Chondrocyte (in vitro differentiated cells): ENCODE results near the gene S100Z. TPM values are rescaled to one million over a fixed set of nuclear protein-coding genes. Genes with fewer than 3 reads are reported as not detected.
"Not testable (repeated sequence)": the region's sequence is repeated elsewhere in the genome, so short reads cannot be mapped to it uniquely, and the experiment has no call there.

Source experiments
- DNase-seq: peaks from one replicate; pipeline ENCODE4 v3.0.0; 2021; ENCODE audit warnings: mixed read lengths, low spot score
- H3K27ac Mint-ChIP-seq: one replicate; pipeline ENCODE4 v1.8.0; 2021; ENCODE audit warnings: mild to moderate bottlenecking, moderate library complexity, mixed read lengths; ENCODE audit not compliant: unreplicated experiment
- H3K27me3 Mint-ChIP-seq: 2 replicates; pipeline ENCODE4 v1.8.0; 2021; ENCODE audit warnings: low read depth, mixed read lengths
- H3K36me3 Mint-ChIP-seq: 2 replicates; pipeline ENCODE4 v1.8.0; 2021; ENCODE audit warnings: low read depth, mixed read lengths
- H3K4me1 Mint-ChIP-seq: 2 replicates; pipeline ENCODE4 v1.8.0; 2021; ENCODE audit warnings: low read depth, mild to moderate bottlenecking, mixed read lengths
- H3K4me3 Mint-ChIP-seq: one replicate; pipeline ENCODE4 v1.8.0; 2021; ENCODE audit warnings: mild to moderate bottlenecking, moderate library complexity, mixed read lengths; ENCODE audit not compliant: unreplicated experiment
- H3K9me3 Mint-ChIP-seq: 2 replicates; pipeline ENCODE4 v1.8.0; 2021; ENCODE audit warnings: low read depth, mixed read lengths
- total RNA-seq: library from RNA; stranded (reverse); gene quantifications from 3 replicates; pipeline ENCODE4 v1.2.1, GENCODE V29; 2021
- TF ChIP-seq, protein P1 (sequence below): fragments of 200-600 bp; sonication (generic); IDR thresholded peaks from 2 replicates; pipeline ENCODE4 v1.5.0; 2021; ENCODE audit warnings: antibody characterized with exemption, mild to moderate bottlenecking, moderate library complexity

The S100Z gene
- total RNA-seq, 1 donor from 2014 or later: not detected

DNA sequence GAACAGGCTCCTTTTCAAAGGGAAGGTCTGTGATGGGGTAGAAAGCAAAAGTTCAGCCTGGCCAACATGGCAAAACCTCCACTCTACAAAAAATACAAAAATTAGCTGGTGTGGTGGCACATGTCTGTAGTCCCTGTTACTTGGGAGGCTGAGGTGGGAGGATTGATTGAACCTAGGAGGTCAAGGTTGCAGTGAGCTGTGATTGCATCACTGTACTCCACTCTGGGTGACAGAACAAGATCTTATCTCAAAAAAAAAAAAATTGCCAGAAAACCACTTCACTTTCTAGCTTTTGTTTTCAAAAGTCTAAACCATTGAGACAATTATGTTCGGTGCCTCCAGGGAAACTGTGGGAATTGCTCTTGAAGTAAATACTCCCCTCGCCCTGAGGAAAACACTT, 43.5 kb downstream of the S100Z start:
- Mint-ChIP-seq H3K27me3 (peaks cover 30% of the 10 kb centered on the region), H3K4me3 (no peak overlapping the region), H3K27ac (no peak overlapping the region), H3K4me1 (no peaks in the 10 kb centered on the region), H3K36me3 (peaks cover 4% of the 10 kb centered on the region), H3K9me3 (peaks cover 11% of the 10 kb centered on the region)
- DNase-seq: no peak
- TF ChIP-seq, protein P1, sequence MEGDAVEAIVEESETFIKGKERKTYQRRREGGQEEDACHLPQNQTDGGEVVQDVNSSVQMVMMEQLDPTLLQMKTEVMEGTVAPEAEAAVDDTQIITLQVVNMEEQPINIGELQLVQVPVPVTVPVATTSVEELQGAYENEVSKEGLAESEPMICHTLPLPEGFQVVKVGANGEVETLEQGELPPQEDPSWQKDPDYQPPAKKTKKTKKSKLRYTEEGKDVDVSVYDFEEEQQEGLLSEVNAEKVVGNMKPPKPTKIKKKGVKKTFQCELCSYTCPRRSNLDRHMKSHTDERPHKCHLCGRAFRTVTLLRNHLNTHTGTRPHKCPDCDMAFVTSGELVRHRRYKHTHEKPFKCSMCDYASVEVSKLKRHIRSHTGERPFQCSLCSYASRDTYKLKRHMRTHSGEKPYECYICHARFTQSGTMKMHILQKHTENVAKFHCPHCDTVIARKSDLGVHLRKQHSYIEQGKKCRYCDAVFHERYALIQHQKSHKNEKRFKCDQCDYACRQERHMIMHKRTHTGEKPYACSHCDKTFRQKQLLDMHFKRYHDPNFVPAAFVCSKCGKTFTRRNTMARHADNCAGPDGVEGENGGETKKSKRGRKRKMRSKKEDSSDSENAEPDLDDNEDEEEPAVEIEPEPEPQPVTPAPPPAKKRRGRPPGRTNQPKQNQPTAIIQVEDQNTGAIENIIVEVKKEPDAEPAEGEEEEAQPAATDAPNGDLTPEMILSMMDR: no peak

DNA sequence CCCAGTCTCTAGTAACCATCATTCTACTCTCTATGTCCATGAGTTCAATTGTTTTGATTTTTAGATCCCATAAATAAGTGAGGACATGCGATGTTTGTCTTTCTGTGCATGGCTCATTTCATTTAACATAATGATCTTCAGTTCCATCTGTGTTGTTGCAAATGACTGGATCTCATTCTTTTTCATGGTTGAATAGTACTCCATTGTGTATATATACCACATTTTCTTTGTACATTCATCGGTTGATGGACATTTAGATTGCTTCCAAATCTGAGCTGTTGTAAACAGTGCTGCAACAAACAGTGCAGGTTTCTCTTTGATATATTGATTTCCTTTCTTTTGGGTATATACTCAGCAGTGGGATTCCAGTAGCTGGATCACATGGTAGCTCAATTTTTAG, 46.4 kb downstream of the S100Z start:
- peaks cover 29% of the 10 kb centered on the region for H3K27me3 Mint-ChIP-seq
- peaks cover 13% of the 10 kb centered on the region for H3K36me3 Mint-ChIP-seq
- peaks cover 37% of the 10 kb centered on the region for H3K9me3 Mint-ChIP-seq
- H3K4me1 Mint-ChIP-seq: no peaks in the 10 kb centered on the region
- H3K4me3 Mint-ChIP-seq: no peak overlapping the region
- TF ChIP-seq, protein P1: no peak
- no peak for DNase-seq
- H3K27ac Mint-ChIP-seq: no peak overlapping the region

DNA sequence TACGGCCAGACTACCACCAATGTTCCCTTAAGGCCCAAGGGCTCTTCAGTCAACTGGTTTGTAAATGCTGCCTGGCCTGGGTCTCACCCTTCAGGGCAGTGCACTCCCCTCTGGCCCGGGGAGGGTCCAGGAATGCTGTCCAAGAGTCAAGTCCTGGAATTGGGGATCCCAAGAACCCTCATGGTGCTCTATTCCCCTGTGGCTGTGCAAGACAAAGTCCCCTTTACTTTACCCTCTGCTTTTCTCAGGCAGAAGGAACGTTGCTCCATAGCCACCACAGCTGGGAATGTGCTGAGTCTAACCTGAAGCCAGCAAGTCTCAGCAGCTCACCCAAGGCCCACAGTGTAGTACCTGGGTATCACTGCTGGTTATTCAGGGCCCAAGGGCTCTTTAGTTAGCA, 51.7 kb downstream of the S100Z start:
- Mint-ChIP-seq H3K4me3 (no peak overlapping the region), H3K9me3 (peaks cover 39% of the 10 kb centered on the region), H3K27me3 (no peaks in the 10 kb centered on the region), H3K4me1 (no peaks in the 10 kb centered on the region), H3K27ac (no peak overlapping the region), H3K36me3 (peaks cover 13% of the 10 kb centered on the region)
- DNase-seq: no peak
- TF ChIP-seq, protein P1: no peak

DNA sequence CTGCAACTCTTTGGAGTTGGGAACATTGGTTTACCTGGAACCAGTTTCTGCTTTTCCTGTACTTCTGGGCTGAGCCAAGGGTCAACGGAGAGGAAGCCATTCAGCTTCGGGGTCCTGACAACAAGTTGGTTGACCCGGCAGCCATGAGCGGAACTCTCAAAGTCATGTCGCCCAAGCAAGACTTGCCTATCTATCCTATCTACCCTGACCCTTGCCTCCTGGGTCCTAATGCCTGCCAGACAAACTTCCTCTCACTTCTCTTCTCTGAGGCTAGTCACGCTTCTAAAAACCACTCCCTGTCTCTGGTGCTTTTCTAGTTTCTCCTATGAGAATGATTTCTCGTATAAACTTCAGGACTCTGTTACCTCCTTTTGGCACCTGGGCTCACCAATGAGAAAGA, 58.4 kb downstream of the S100Z start:
- Mint-ChIP-seq H3K27me3 (peaks cover 2% of the 10 kb centered on the region), H3K36me3 (no peaks in the 10 kb centered on the region), H3K4me3 (no peak overlapping the region), H3K4me1 (no peaks in the 10 kb centered on the region), H3K9me3 (peaks cover 3% of the 10 kb centered on the region), H3K27ac (no peak overlapping the region)
- TF ChIP-seq, protein P1: no peak
- DNase-seq: no peak

DNA sequence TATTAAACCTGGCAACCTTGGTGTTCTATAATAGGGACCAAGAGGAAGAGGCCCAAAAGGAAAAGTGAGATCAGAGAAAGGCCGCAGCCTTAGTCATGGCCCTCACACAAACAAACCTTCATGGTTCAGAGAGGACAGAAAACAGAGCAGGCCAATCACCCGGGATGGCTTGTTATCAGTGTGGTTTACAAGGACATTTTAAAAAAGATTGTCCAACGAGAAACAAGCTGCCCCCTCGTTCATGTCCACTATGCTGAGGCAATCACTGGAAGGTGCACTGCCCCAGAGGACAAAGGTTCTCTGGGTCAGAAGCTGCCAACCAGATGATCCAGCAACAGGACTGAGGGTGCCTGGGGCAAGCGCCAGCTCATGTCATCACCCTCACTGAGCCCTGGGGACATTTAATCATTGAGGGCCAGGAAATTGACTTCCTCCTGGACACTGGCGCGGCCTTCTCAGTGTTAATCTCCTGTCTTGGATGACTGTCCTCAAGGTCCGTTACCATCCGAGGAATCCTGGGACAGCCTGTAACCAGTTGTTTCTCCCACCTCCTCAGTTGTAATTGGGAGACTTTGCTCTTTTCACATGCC, 60.6 kb downstream of the S100Z start:
- not testable (repeated sequence) for H3K27me3 Mint-ChIP-seq, H3K4me3 Mint-ChIP-seq, H3K4me1 Mint-ChIP-seq, H3K9me3 Mint-ChIP-seq, DNase-seq, H3K36me3 Mint-ChIP-seq, H3K27ac Mint-ChIP-seq

DNA sequence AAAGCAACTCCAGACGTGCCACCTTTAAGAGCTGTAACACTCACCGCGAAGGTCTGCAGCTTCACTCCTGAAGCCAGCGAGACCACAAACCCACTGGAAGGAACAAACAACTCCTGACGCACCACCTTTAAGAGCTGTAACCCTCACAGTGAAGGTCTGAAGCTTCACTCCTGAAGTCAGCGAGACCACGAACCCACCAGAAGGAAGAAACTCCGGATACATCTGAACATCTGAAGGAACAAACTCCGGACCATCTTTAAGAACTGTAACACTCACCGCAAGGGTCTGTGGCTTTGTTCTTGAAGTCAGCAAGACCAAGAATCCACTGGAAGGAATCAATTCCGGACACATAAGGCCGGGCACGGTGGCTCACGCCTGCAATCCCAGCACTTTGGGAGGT, 64.9 kb downstream of the S100Z start:
- not testable (repeated sequence) for H3K27me3 Mint-ChIP-seq, H3K27ac Mint-ChIP-seq, H3K9me3 Mint-ChIP-seq, DNase-seq, H3K4me1 Mint-ChIP-seq, H3K4me3 Mint-ChIP-seq, H3K36me3 Mint-ChIP-seq
